ENCODE measurements around the gene OR5M8.

GRCh38 chr11:56509439-56509838, 18.3 kb upstream of the OR5M8 start:
- TF ChIP-seq EZH2 (IDR thresholded peaks at IDR 0.05; ENCODE audit: low read depth, low read length, severe bottlenecking) (no peak), CTCF (IDR thresholded peaks at IDR 0.05; ENCODE audit: control extremely low read depth in 1 of 3, insufficient read depth in 1 of 3, low read depth in 1 of 3, low read length in 3 of 3) (no peak), SIX5 (IDR thresholded peaks at IDR 0.05; ENCODE audit: low read depth, low read length) (no peak), JUND (IDR thresholded peaks at IDR 0.05; ENCODE audit: low read length) (no peak), ATF3 (IDR thresholded peaks at IDR 0.05; ENCODE audit: insufficient read depth, low read depth, low read length) (no peak), POLR2AphosphoS5 (IDR thresholded peaks at IDR 0.05; ENCODE audit: low read depth, low read length) (no peak), GABPA (IDR thresholded peaks at IDR 0.05; ENCODE audit: borderline replicate concordance, insufficient read depth, low read length) (no peak), CREB1 (IDR thresholded peaks at IDR 0.05) (no peak), EP300 (IDR thresholded peaks at IDR 0.05; ENCODE audit: borderline replicate concordance in 1 of 2, low read depth in 2 of 2, low read length in 2 of 2) (no peak), SRF (IDR thresholded peaks at IDR 0.05; ENCODE audit: low read depth, low read length) (no peak), BRCA1 (IDR thresholded peaks at IDR 0.05; ENCODE audit: low read depth, low read length) (no peak)
